H1 (cell line): ENCODE measurements around the gene MANF. TPM values are rescaled to one million over a fixed set of nuclear protein-coding genes. Genes with fewer than 3 reads are reported as not detected.

Experiments
- CTCF ChIA-PET: fragments of 300-600 bp; sonication (Branson Sonifier 250); formaldehyde crosslinking; loops from one replicate; lab custom pipeline; 2021; ENCODE audit not compliant: partially characterized antibody; lab: Charles Lee
- POLR2A ChIA-PET: fragments of 300-600 bp; sonication (Branson Sonifier 250); formaldehyde crosslinking; loops from one replicate; lab custom pipeline; 2021; ENCODE audit warnings: inconsistent platforms; ENCODE audit not compliant: partially characterized antibody; lab: Charles Lee
- DNase-seq, 2 experiments: peaks; one replicate each; pipeline versions ENCODE4 v3.0.0 to v3.0.0-alpha.2; 2010 to 2022; ENCODE audit warnings: low spot score in 2 of 2, low read depth in 1 of 2, mixed read lengths in 1 of 2
- FAIRE-seq: peaks from 2 replicates; lab custom pipeline; 2011; peaks lifted over from hg19 to GRCh38; lab: Jason Lieb, UNC
- H2AFZ ChIP-seq: 2 replicates; pipeline ENCODE4 v1.8.1; 2012; ENCODE audit warnings: low read length, inconsistent platforms
- H2AK5ac ChIP-seq: 2 replicates; pipeline ENCODE4 v1.6.1; 2013; ENCODE audit warnings: low read depth, low read length
- H2BK120ac ChIP-seq: replicated peaks from 2 replicates; pipeline ENCODE3; 2013; ENCODE audit warnings: low read depth, low read length, inconsistent platforms
- H2BK12ac ChIP-seq: 2 replicates; pipeline ENCODE4 v1.6.1; 2013; ENCODE audit warnings: low read depth, low read length
- H2BK15ac ChIP-seq: 2 replicates; pipeline ENCODE4 v1.6.1; 2013; ENCODE audit warnings: low read length
- H2BK20ac ChIP-seq: 2 replicates; pipeline ENCODE4 v1.6.1; 2013; ENCODE audit warnings: low read length
- H2BK5ac ChIP-seq: 2 replicates; pipeline ENCODE4 v1.6.1; 2013; ENCODE audit warnings: low read depth, low read length
- H3K14ac ChIP-seq: 2 replicates; pipeline ENCODE4 v1.6.1; 2013; ENCODE audit warnings: inconsistent platforms; ENCODE audit not compliant: insufficient read length
- H3K18ac ChIP-seq: 2 replicates; pipeline ENCODE4 v1.6.1; 2013; ENCODE audit warnings: low read length; ENCODE audit errors: extremely low read depth
- H3K23ac ChIP-seq: 2 replicates; pipeline ENCODE4 v1.6.1; 2013; ENCODE audit warnings: inconsistent platforms; ENCODE audit not compliant: insufficient read length
- H3K23me2 ChIP-seq: 2 replicates; pipeline ENCODE4 v1.6.1; 2013; ENCODE audit warnings: low read depth, low read length
- H3K27ac ChIP-seq: 2 replicates; pipeline ENCODE4 v1.6.1; 2011; ENCODE audit warnings: low read depth, low read length, inconsistent platforms
- H3K27me3 ChIP-seq, 4 experiments: replicated peaks in 1 of 4; 1 replicate in 1 of 4; 2 replicates in 3 of 4; pipeline versions ENCODE4 v1.6.1 to v1.8.1; 2011 to 2013; ENCODE audit warnings: low read length in 3 of 4, mild to moderate bottlenecking in 3 of 4, inconsistent platforms in 2 of 4, mixed read lengths in 2 of 4, moderate library complexity in 1 of 4; ENCODE audit not compliant: control insufficient read depth in 3 of 4, insufficient read depth in 3 of 4; ENCODE audit errors: extremely low read depth in 1 of 4
- H3K36me3 ChIP-seq, 4 experiments: 2 replicates each; pipeline versions ENCODE4 v1.6.1 to v1.8.1; 2011 to 2013; ENCODE audit warnings: mild to moderate bottlenecking in 4 of 4, low read length in 3 of 4, moderate library complexity in 2 of 4, control low read depth in 1 of 4, inconsistent platforms in 1 of 4; ENCODE audit not compliant: insufficient read depth in 4 of 4, control insufficient read depth in 2 of 4
- H3K4ac ChIP-seq: replicated peaks from 2 replicates; pipeline ENCODE3; 2013; ENCODE audit warnings: low read length, low read depth, mixed read lengths, inconsistent platforms; ENCODE audit not compliant: insufficient read length
- H3K4me1 ChIP-seq, 4 experiments: replicated peaks in 1 of 4; 1 replicate in 1 of 4; 2 replicates in 3 of 4; pipeline versions ENCODE4 v1.6.1 to v1.8.1; 2011 to 2013; ENCODE audit warnings: low read length in 3 of 4, inconsistent platforms in 2 of 4, mixed read lengths in 1 of 4; ENCODE audit not compliant: insufficient read depth in 4 of 4, control insufficient read depth in 3 of 4
- H3K4me2 ChIP-seq, 2 experiments: 2 replicates each; pipeline versions ENCODE4 v1.6.1 to v1.8.1; 2011 to 2013; ENCODE audit warnings: low read depth in 2 of 2, low read length in 2 of 2, control low read depth in 1 of 2, inconsistent platforms in 1 of 2, mild to moderate bottlenecking in 1 of 2; ENCODE audit not compliant: insufficient read depth in 1 of 2
- H3K4me3 ChIP-seq, 4 experiments: fragments of 200-600, 300-600 bp in 1 of 4; sonication (generic), shearing (Covaris generic), sonication (Bioruptor Twin) in 1 of 4; 2 replicates each; pipeline versions ENCODE4 v1.5.1 to v1.8.1; 2011 to 2016; ENCODE audit warnings: low read length in 4 of 4, low read depth in 3 of 4, control low read depth in 2 of 4, inconsistent platforms in 2 of 4, mild to moderate bottlenecking in 2 of 4, mixed read lengths in 1 of 4, moderate library complexity in 1 of 4; ENCODE audit not compliant: insufficient read depth in 2 of 4; ENCODE audit errors: extremely low read depth in 1 of 4
- H3K56ac ChIP-seq: replicated peaks from 2 replicates; pipeline ENCODE3; 2013; ENCODE audit warnings: low read depth, mild to moderate bottlenecking, mixed read lengths, low read length, inconsistent platforms; ENCODE audit not compliant: insufficient read length
- H3K79me1 ChIP-seq: 2 replicates; pipeline ENCODE4 v1.6.1; 2013; ENCODE audit warnings: low read depth, low read length, control low read depth
- H3K79me2 ChIP-seq, 2 experiments: 2 replicates each; pipeline versions ENCODE4 v1.6.1 to v1.8.1; 2012 to 2013; ENCODE audit warnings: low read length in 2 of 2, mild to moderate bottlenecking in 2 of 2, inconsistent platforms in 1 of 2; ENCODE audit not compliant: insufficient read depth in 2 of 2, control insufficient read depth in 1 of 2
- H3K9ac ChIP-seq, 4 experiments: replicated peaks in 1 of 4; 1 replicate in 1 of 4; 2 replicates in 3 of 4; pipeline versions ENCODE4 v1.6.1 to v1.8.1; 2011 to 2013; ENCODE audit warnings: low read depth in 3 of 4, low read length in 3 of 4, control low read depth in 2 of 4, mild to moderate bottlenecking in 2 of 4, moderate library complexity in 2 of 4, inconsistent platforms in 1 of 4; ENCODE audit errors: extremely low read depth in 1 of 4
- H3K9me3 ChIP-seq, 2 experiments: 2 replicates each; pipeline versions ENCODE4 v1.6.1 to v1.8.1; 2012 to 2013; ENCODE audit warnings: mild to moderate bottlenecking in 2 of 2, moderate library complexity in 2 of 2, control low read depth in 1 of 2, inconsistent platforms in 1 of 2, low read depth in 1 of 2, low read length in 1 of 2, mixed read lengths in 1 of 2; ENCODE audit not compliant: insufficient read depth in 2 of 2
- H4K20me1 ChIP-seq, 2 experiments: replicated peaks in 1 of 2; 2 replicates each; pipeline versions ENCODE3 to v1.8.1; 2011 to 2013; ENCODE audit warnings: inconsistent platforms in 2 of 2, low read length in 2 of 2, mild to moderate bottlenecking in 1 of 2; ENCODE audit not compliant: insufficient read depth in 2 of 2, control insufficient read depth in 1 of 2
- H4K5ac ChIP-seq: 2 replicates; pipeline ENCODE4 v1.6.1; 2013; ENCODE audit warnings: low read length, low read depth, mixed read lengths, inconsistent platforms; ENCODE audit not compliant: insufficient read length
- H4K8ac ChIP-seq: 2 replicates; pipeline ENCODE4 v1.8.0; 2013; ENCODE audit warnings: mild to moderate bottlenecking, moderate library complexity, low read length, inconsistent platforms; ENCODE audit not compliant: insufficient read depth; ENCODE audit errors: extremely low read depth
- H4K91ac ChIP-seq: replicated peaks from 2 replicates; pipeline ENCODE3; 2013; ENCODE audit warnings: low read length, mixed read lengths, inconsistent platforms; ENCODE audit not compliant: insufficient read length
- BACH1 ChIP-seq: IDR thresholded peaks from 2 replicates; pipeline ENCODE4 v1.6.1; 2012; ENCODE audit warnings: low read length, improper control_type of control experiment
- CHD2 ChIP-seq: IDR thresholded peaks from 2 replicates; pipeline ENCODE4 v1.6.1; 2012; ENCODE audit warnings: low read length, improper control_type of control experiment
- CTCF ChIP-seq, 3 experiments: IDR thresholded peaks; 1 replicate in 2 of 3; 2 replicates in 1 of 3; pipeline versions ENCODE4 v1.5.1 to v1.6.1; 2011; ENCODE audit warnings: low read length in 3 of 3, mild to moderate bottlenecking in 3 of 3, inconsistent platforms in 2 of 3, low read depth in 1 of 3, moderate library complexity in 1 of 3; ENCODE audit not compliant: insufficient read depth in 1 of 3; ENCODE audit errors: control extremely low read depth in 1 of 3
- PHF8 ChIP-seq: fragments of 200-600 bp; sonication (generic); conservative IDR thresholded peaks from 2 replicates; pipeline ENCODE4 v1.7.1; 2012; ENCODE audit warnings: low read depth, mild to moderate bottlenecking, inconsistent platforms, low read length, moderate library complexity
- WGBS, 2 experiments: shearing (Covaris generic) in 1 of 2; methylation state at CpG; one replicate each; pipeline versions ENCODE4 v1.1.6 to v1.1.7; 2013 to 2015; ENCODE audit warnings: low lambda C conversion rate in 2 of 2, mixed read lengths in 2 of 2, inconsistent platforms in 1 of 2, low coverage in 1 of 2, missing lambda C conversion rate in 1 of 2; ENCODE audit not compliant: insufficient replicate concordance in 2 of 2, insufficient coverage in 1 of 2, insufficient read length in 1 of 2; ENCODE audit errors: extremely low coverage in 1 of 2, missing lambda C conversion rate in 1 of 2; 5-methylcytosine and 5-hydroxymethylcytosine counted together
- polyA plus RNA-seq, 7 experiments: library from polyadenylated mRNA; depleted of rRNA in 3 of 7; stranded (reverse) in 5 of 7; unstranded in 2 of 7; fragments of >200 nt in 5 of 7; fragments of 200-250 nt in 2 of 7; gene quantifications; 1 replicate in 5 of 7; 2 replicates in 1 of 7; 4 replicates in 1 of 7; pipeline versions ENCODE4 v1.2.1 to v1.2.3, GENCODE V29; 2011 to 2013; ENCODE audit warnings: missing spikeins in 2 of 7, mixed read lengths in 2 of 7
- total RNA-seq: library from RNA; stranded (reverse); fragmentation: NEBNext Ultra II Directional; extraction: Animal tissue kit (Norgen Biotek cat#: 25700); gene quantifications from 2 replicates; pipeline ENCODE4 v1.2.1, GENCODE V29; 2021
- TF ChIP-seq, protein P1 (sequence below): IDR thresholded peaks from 2 replicates; pipeline ENCODE4 v1.6.1; 2012; ENCODE audit warnings: low read length, inconsistent platforms

MANF gene
- total and polyA plus RNA-seq, 2 of the 8 experiments (the other 6 are each of a cell fraction or from before 2014, with no cell fraction given): 37.5 to 159 TPM

GRCh38 chr3:51390246-51391074, 5.4 kb downstream of the MANF start:
- no peak overlapping the region for H2BK15ac ChIP-seq
- H2AK5ac ChIP-seq: no peak overlapping the region
- FAIRE-seq: no peak
- peak overlapping the region; percentile 24 to 69 for H3K4me2 ChIP-seq
- TF ChIP-seq BACH1 (0 out of 2 replicates have a peak, but pooled peaks have one; percentile 14), CTCF (IDR thresholded peaks at IDR 0.05; ENCODE audit: control extremely low read depth in 1 of 3, insufficient read depth in 1 of 3, low read depth in 1 of 3, low read length in 3 of 3) (peak in 1 of 3 experiments; percentile 92; a peak in 1 of 4 replicates), PHF8 (no peak), CHD2 (peak; percentile 40; the same call in 1 of the 2 replicates)
- TF ChIP-seq, protein P1, sequence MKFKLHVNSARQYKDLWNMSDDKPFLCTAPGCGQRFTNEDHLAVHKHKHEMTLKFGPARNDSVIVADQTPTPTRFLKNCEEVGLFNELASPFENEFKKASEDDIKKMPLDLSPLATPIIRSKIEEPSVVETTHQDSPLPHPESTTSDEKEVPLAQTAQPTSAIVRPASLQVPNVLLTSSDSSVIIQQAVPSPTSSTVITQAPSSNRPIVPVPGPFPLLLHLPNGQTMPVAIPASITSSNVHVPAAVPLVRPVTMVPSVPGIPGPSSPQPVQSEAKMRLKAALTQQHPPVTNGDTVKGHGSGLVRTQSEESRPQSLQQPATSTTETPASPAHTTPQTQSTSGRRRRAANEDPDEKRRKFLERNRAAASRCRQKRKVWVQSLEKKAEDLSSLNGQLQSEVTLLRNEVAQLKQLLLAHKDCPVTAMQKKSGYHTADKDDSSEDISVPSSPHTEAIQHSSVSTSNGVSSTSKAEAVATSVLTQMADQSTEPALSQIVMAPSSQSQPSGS: 0 out of 2 replicates have a peak, but pooled peaks have one; percentile 25
- peak overlapping the region; percentile 17; the same call in 1 of the 2 replicates for H3K27ac ChIP-seq
- 55% methylated on average over 29 of the region's 29 CpGs; no CpG with 5 or more reads in 1 of the 2 experiments for WGBS, 2 experiments
- H3K14ac ChIP-seq: no peak overlapping the region
- no peak overlapping the region for H2AFZ ChIP-seq
- no peak overlapping the region for H4K5ac ChIP-seq
- DNase-seq: no peak
- H4K20me1 ChIP-seq: peaks cover 30 to 48% of the 10 kb centered on the region in 2 experiments
- peaks cover 25 to 72% (median 41%) of the 10 kb centered on the region in 4 experiments for H3K36me3 ChIP-seq
- no peaks in the 10 kb centered on the region; a peak in 1 of 4 replicates for H3K9me3 ChIP-seq
- peaks cover 12% of the 10 kb centered on the region for H3K23me2 ChIP-seq
- peak overlapping the region in 2 of 4 experiments; percentile 38 to 49; a peak in 3 of 7 replicates for H3K9ac ChIP-seq
- H3K18ac ChIP-seq: no peak overlapping the region
- peak overlapping the region; percentile 75; the same call in 1 of the 2 replicates for H4K8ac ChIP-seq
- no peak overlapping the region for H3K56ac ChIP-seq
- H4K91ac ChIP-seq: no peak overlapping the region
- H3K4ac ChIP-seq: no peak overlapping the region
- H2BK12ac ChIP-seq: no peak overlapping the region
- H3K4me3 ChIP-seq: peak overlapping the region in 3 of 4 experiments; percentile 28 to 83 (median 32); a peak in 6 of 8 replicates
- H3K79me1 ChIP-seq: peaks cover 13% of the 10 kb centered on the region
- ChIA-PET POLR2A (interaction anchor here (0.6 to 2.0 kb wide), 11 partner anchors 8 to 328 kb away, joined by 3 to 6 read pairs (median 3); partner anchors contain the start of genes DCAF1 and RAD54L2), CTCF (interaction anchor here (0.7 to 7.2 kb wide), 27 partner anchors 10 to 1091 kb away, joined by 3 to 53 read pairs (median 5); partner anchors contain the start of genes HYAL3, MAPKAPK3 and NAA80)
- H3K23ac ChIP-seq: no peak overlapping the region
- peaks cover 32 to 65% of the 10 kb centered on the region in 2 experiments for H3K79me2 ChIP-seq
- no peak overlapping the region for H2BK120ac ChIP-seq
- H2BK5ac ChIP-seq: peak overlapping the region; percentile 74; the same call in 1 of the 2 replicates
- H3K4me1 ChIP-seq: peaks cover 4 to 34% (median 18%) of the 10 kb centered on the region in 4 experiments
- no peaks in the 10 kb centered on the region for H3K27me3 ChIP-seq
- no peak overlapping the region for H2BK20ac ChIP-seq
